GM23338 (cell line): ENCODE measurements around the gene WIF1. TPM values are rescaled to one million over a fixed set of nuclear protein-coding genes. Genes with fewer than 3 reads are reported as not detected.

Experiments
- ATAC-seq: fragments of 200-7000 bp; cut with Tn5 transposase; 3 replicates; pipeline ENCODE4 v1.9.1; 2020
- DNase-seq: peaks from one replicate; pipeline ENCODE4 v3.0.0-alpha.2; 2015; ENCODE audit warnings: low spot score
- H2AFZ ChIP-seq: fragments of 200-600 bp; sonication (generic); 2 replicates; pipeline ENCODE4 v1.8.0; 2016; ENCODE audit warnings: antibody characterized with exemption, mild to moderate bottlenecking, moderate library complexity
- H3F3A ChIP-seq: fragments of 200-600 bp; sonication (generic); replicated peaks from 2 replicates; pipeline ENCODE4 v1.8.0; 2017; ENCODE audit warnings: antibody characterized with exemption, mixed run types, low read depth
- H3K27ac ChIP-seq: fragments of 200-600 bp; sonication (generic); 2 replicates; pipeline ENCODE4 v1.6.1; 2016; ENCODE audit warnings: low read depth
- H3K27me3 ChIP-seq: fragments of 200-600 bp; sonication (generic); 2 replicates; pipeline ENCODE4 v1.8.0; 2016; ENCODE audit warnings: mild to moderate bottlenecking, mixed run types, moderate library complexity; ENCODE audit not compliant: insufficient read depth
- H3K36me3 ChIP-seq: fragments of 200-600 bp; sonication (generic); 2 replicates; pipeline ENCODE4 v1.8.0; 2016; ENCODE audit warnings: mild to moderate bottlenecking; ENCODE audit not compliant: insufficient read depth
- H3K4me1 ChIP-seq: fragments of 200-600 bp; sonication (generic); 2 replicates; pipeline ENCODE4 v1.8.0; 2016; ENCODE audit warnings: mild to moderate bottlenecking, moderate library complexity; ENCODE audit not compliant: insufficient read depth
- H3K4me2 ChIP-seq: fragments of 200-600 bp; sonication (generic); 2 replicates; pipeline ENCODE4 v1.7.1; 2017; ENCODE audit warnings: mixed run types
- H3K4me3 ChIP-seq: fragments of 200-600 bp; sonication (generic); 2 replicates; pipeline ENCODE4 v1.6.1; 2016; ENCODE audit warnings: mixed run types
- H3K79me2 ChIP-seq: fragments of 200-600 bp; sonication (generic); replicated peaks from 2 replicates; pipeline ENCODE4 v1.8.0; 2017; ENCODE audit warnings: mild to moderate bottlenecking; ENCODE audit not compliant: insufficient read depth
- H3K9me2 ChIP-seq: fragments of 200-600 bp; sonication (generic); 2 replicates; pipeline ENCODE4 v1.8.0; 2017; ENCODE audit not compliant: insufficient read depth
- H4K20me1 ChIP-seq: fragments of 200-600 bp; sonication (generic); replicated peaks from 2 replicates; pipeline ENCODE4 v1.8.0; 2017; ENCODE audit warnings: mild to moderate bottlenecking; ENCODE audit not compliant: insufficient read depth
- H3K27ac Mint-ChIP-seq: 2 replicates; pipeline ENCODE4 v1.8.0; 2020; ENCODE audit warnings: inconsistent platforms, mild to moderate bottlenecking, moderate library complexity, mixed read lengths
- H3K27me3 Mint-ChIP-seq: 3 replicates; pipeline ENCODE4 v1.8.0; 2022; ENCODE audit warnings: low read depth, mild to moderate bottlenecking, moderate library complexity, mixed read lengths, inconsistent platforms; ENCODE audit not compliant: insufficient read depth, poor library complexity
- H3K36me3 Mint-ChIP-seq: 3 replicates; pipeline ENCODE4 v1.8.0; 2021; ENCODE audit warnings: low read depth, mild to moderate bottlenecking, inconsistent platforms, moderate library complexity, mixed read lengths
- H3K4me1 Mint-ChIP-seq: 3 replicates; pipeline ENCODE4 v1.8.0; 2020; ENCODE audit warnings: mild to moderate bottlenecking, inconsistent platforms, mixed read lengths
- H3K4me3 Mint-ChIP-seq: 3 replicates; pipeline ENCODE4 v1.8.0; 2021; ENCODE audit warnings: moderate library complexity, mild to moderate bottlenecking, inconsistent platforms, mixed read lengths
- H3K9me3 Mint-ChIP-seq: 3 replicates; pipeline ENCODE4 v1.8.0; 2020; ENCODE audit warnings: moderate library complexity, mild to moderate bottlenecking, inconsistent platforms, mixed read lengths
- CREB1 ChIP-seq: fragments of 250-450 bp; sonication (Bioruptor Pico); IDR thresholded peaks from 2 replicates; pipeline ENCODE4 v1.5.0; 2020; ENCODE audit warnings: low read depth, mild to moderate bottlenecking, moderate library complexity
- CTCF ChIP-seq, 2 experiments: fragments of 200-600 bp in 1 of 2; sonication (generic) in 1 of 2; conservative IDR thresholded peaks; 2 replicates each; pipeline versions ENCODE4 v1.5.1 to v1.6.1; 2016 to 2017; ENCODE audit warnings: antibody characterized with exemption in 2 of 2, low read depth in 2 of 2, mild to moderate bottlenecking in 2 of 2, moderate library complexity in 1 of 2
- ETS1 ChIP-seq: IDR thresholded peaks from 2 replicates; pipeline ENCODE4 v1.6.1; 2016; ENCODE audit warnings: antibody characterized with exemption
- EZH2 ChIP-seq: fragments of 200-600 bp; sonication (generic); IDR thresholded peaks from one replicate; pipeline ENCODE4 v1.8.0; 2017; ENCODE audit warnings: antibody characterized with exemption, mild to moderate bottlenecking, low read depth; ENCODE audit not compliant: unreplicated experiment
- EZH2phosphoT487 ChIP-seq: fragments of 200-600 bp; sonication (generic); IDR thresholded peaks from one replicate; pipeline ENCODE4 v1.8.1; 2018; ENCODE audit warnings: antibody characterized with exemption; ENCODE audit not compliant: unreplicated experiment
- NANOG ChIP-seq: IDR thresholded peaks from 2 replicates; pipeline ENCODE4 v1.6.1; 2016; ENCODE audit warnings: antibody characterized with exemption, borderline replicate concordance
- POLR2AphosphoS5 ChIP-seq: IDR thresholded peaks from 2 replicates; pipeline ENCODE4 v1.6.1; 2016; ENCODE audit warnings: antibody characterized with exemption, low read depth
- REST ChIP-seq: IDR thresholded peaks from one replicate; pipeline ENCODE4 v1.6.1; 2018; ENCODE audit warnings: antibody characterized with exemption; ENCODE audit not compliant: unreplicated experiment
- ZNF331 ChIP-seq: fragments of 250-450 bp; sonication (Bioruptor Pico); IDR thresholded peaks from 2 replicates; pipeline ENCODE4 v1.5.0; 2020; ENCODE audit warnings: low read depth, mild to moderate bottlenecking, moderate library complexity
- polyA plus RNA-seq: library from polyadenylated mRNA; unstranded; fragments of >200 nt; fragmentation: Nextera tagmentation; extraction: Ambion mirVana; gene quantifications from 2 replicates; pipeline ENCODE4 v1.2.1, GENCODE V29; 2016
- total RNA-seq: library from RNA; depleted of rRNA; stranded (reverse); fragments of >200 nt; shearing (Covaris generic); gene quantifications from 2 replicates; pipeline ENCODE4 v1.2.3, GENCODE V29; 2014

The WIF1 gene
- total and polyA plus RNA-seq, 2 experiments from 2014 or later = 4.1 to 4.2 TPM

- Mint-ChIP-seq H3K27ac (no peak overlapping the region), H3K9me3 (no peaks in the 10 kb centered on the region), H3K27me3 (peaks cover under 1% of the 10 kb centered on the region), H3K4me1 (peaks cover 8% of the 10 kb centered on the region), H3K36me3 (no peaks in the 10 kb centered on the region), H3K4me3 (no peak overlapping the region)
- no peak overlapping the region for H3K4me2 ChIP-seq
- ATAC-seq (no peak), DNase-seq (no peak)
- H3K4me3 ChIP-seq = no peak overlapping the region
- peak overlapping the region; percentile 15 for H2AFZ ChIP-seq
- no peaks in the 10 kb centered on the region for H3K79me2 ChIP-seq
- TF ChIP-seq EZH2phosphoT487 (no peak), CTCF (conservative IDR thresholded peaks at IDR 0.05; ENCODE audit: low read depth in 2 of 2) (no peak), CREB1 (CRISPR knock-in tag) (no peak), EZH2 (no peak)
- H3K4me1 ChIP-seq = 0 out of 2 replicates have a peak, but pooled peaks cover 8% of the 10 kb centered on the region
- no peaks in the 10 kb centered on the region for H3K27me3 ChIP-seq
- H3F3A ChIP-seq = no peaks in the 10 kb centered on the region
- H3K36me3 ChIP-seq = no peaks in the 10 kb centered on the region
- H3K9me2 ChIP-seq = peaks cover 7% of the 10 kb centered on the region; the same call in 1 of the 2 replicates
- H4K20me1 ChIP-seq = no peaks in the 10 kb centered on the region
- no peak overlapping the region for H3K27ac ChIP-seq
These were observed 34.7 kb upstream of the WIF1 start for GRCh38 chr12:65155784-65156183.

- H3K4me3 ChIP-seq = no peak overlapping the region
- no peak overlapping the region for H2AFZ ChIP-seq
- no peak overlapping the region for H3K27ac ChIP-seq
- Mint-ChIP-seq H3K4me3 (no peak overlapping the region), H3K9me3 (no peaks in the 10 kb centered on the region), H3K27me3 (peaks cover 1% of the 10 kb centered on the region), H3K27ac (no peak overlapping the region), H3K36me3 (no peaks in the 10 kb centered on the region), H3K4me1 (peaks cover 8% of the 10 kb centered on the region)
- ATAC-seq = no peak
- 0 out of 2 replicates have a peak, but pooled peaks cover 8% of the 10 kb centered on the region for H3K4me1 ChIP-seq
- no peaks in the 10 kb centered on the region for H4K20me1 ChIP-seq
- no peak for DNase-seq
- no peaks in the 10 kb centered on the region for H3K36me3 ChIP-seq
- no peak for TF ChIP-seq REST
- no peak for TF ChIP-seq ZNF331
- no peak for TF ChIP-seq CTCF (conservative IDR thresholded peaks at IDR 0.05; ENCODE audit: low read depth in 2 of 2)
- no peak for TF ChIP-seq ETS1
- no peak for TF ChIP-seq NANOG
- TF ChIP-seq POLR2AphosphoS5 = no peak
- TF ChIP-seq CREB1 (CRISPR knock-in tag) = no peak
- H3K79me2 ChIP-seq = no peaks in the 10 kb centered on the region
- no peak overlapping the region for H3K4me2 ChIP-seq
- no peaks in the 10 kb centered on the region for H3F3A ChIP-seq
- H3K27me3 ChIP-seq = no peaks in the 10 kb centered on the region
- peaks cover 7% of the 10 kb centered on the region; the same call in 1 of the 2 replicates for H3K9me2 ChIP-seq
These were observed 31.5 kb upstream of the WIF1 start for GRCh38 chr12:65152596-65152995.
